ENCODE results near the gene RAB36. TPM values are rescaled to one million over a fixed set of nuclear protein-coding genes. Genes with fewer than 3 reads are reported as not detected.

RAB36 gene
- polyA plus RNA-seq, 1 donor from 2014 or later = 3.2 TPM

- Histone ChIP-seq H3K79me2 (replicated peaks; ENCODE audit: insufficient read depth, low read length) (no peaks in the 10 kb centered on the region), H4K20me1 (ENCODE audit: insufficient read depth) (no peaks in the 10 kb centered on the region), H3K9me2 (ENCODE audit: insufficient read depth, low read length) (no peaks in the 10 kb centered on the region), H2AFZ (ENCODE audit: low read depth, low read length) (no peak overlapping the region), H3K4me3 (ENCODE audit: low read length) (no peak overlapping the region), H3K36me3 (ENCODE audit: insufficient read depth, low read length) (no peaks in the 10 kb centered on the region), H3K27ac (ENCODE audit: low read length) (no peak overlapping the region), H3K4me2 (ENCODE audit: low read length) (no peak overlapping the region), H3K9ac (ENCODE audit: low read length) (no peak overlapping the region), H3K27me3 (ENCODE audit: insufficient read depth, low read depth, low read length) (no peaks in the 10 kb centered on the region), H3F3A (ENCODE audit: insufficient read depth, low read length, poor library complexity, severe bottlenecking) (no peaks in the 10 kb centered on the region), H3K9me3 (ENCODE audit: low read length) (no peaks in the 10 kb centered on the region)
- TF ChIP-seq CTCF (IDR thresholded peaks at IDR 0.05; ENCODE audit: poor library complexity, severe bottlenecking) = no peak
- TF ChIP-seq EP300 (conservative IDR thresholded peaks at IDR 0.05; ENCODE audit: poor library complexity, severe bottlenecking) = no peak
- no peak for TF ChIP-seq POLR2AphosphoS5 (IDR thresholded peaks at IDR 0.05)
- no peak for TF ChIP-seq RAD21 (conservative IDR thresholded peaks at IDR 0.05)
Measured at GRCh38 chr22:23168391-23169042, 23.2 kb downstream of the RAB36 start.

- no peaks in the 10 kb centered on the region for H3K79me2 ChIP-seq (replicated peaks; ENCODE audit: insufficient read depth, low read length)
- H3F3A ChIP-seq (ENCODE audit: insufficient read depth, low read length, poor library complexity, severe bottlenecking) = no peaks in the 10 kb centered on the region
- H3K9me3 ChIP-seq (ENCODE audit: low read length) = no peaks in the 10 kb centered on the region
- no peak overlapping the region for H3K9ac ChIP-seq (ENCODE audit: low read length)
- no peaks in the 10 kb centered on the region for H4K20me1 ChIP-seq (ENCODE audit: insufficient read depth)
- H3K27me3 ChIP-seq (ENCODE audit: insufficient read depth, low read depth, low read length) = no peaks in the 10 kb centered on the region
- H3K36me3 ChIP-seq (ENCODE audit: insufficient read depth, low read length) = no peaks in the 10 kb centered on the region
- H3K4me2 ChIP-seq (ENCODE audit: low read length) = no peak overlapping the region
- no peaks in the 10 kb centered on the region for H3K9me2 ChIP-seq (ENCODE audit: insufficient read depth, low read length)
- TF ChIP-seq POLR2AphosphoS5 (IDR thresholded peaks at IDR 0.05) (no peak), TAF1 (IDR thresholded peaks at IDR 0.05; ENCODE audit: low read depth) (no peak), EZH2 (IDR thresholded peaks at IDR 0.05; ENCODE audit: borderline replicate concordance, insufficient read depth, low read length, poor library complexity, severe bottlenecking) (no peak), RAD21 (conservative IDR thresholded peaks at IDR 0.05) (no peak), REST (IDR thresholded peaks at IDR 0.05; ENCODE audit: borderline replicate concordance) (no peak), CTCF (IDR thresholded peaks at IDR 0.05; ENCODE audit: poor library complexity, severe bottlenecking) (no peak), SMC3 (conservative IDR thresholded peaks at IDR 0.05; ENCODE audit: poor library complexity) (no peak), EP300 (conservative IDR thresholded peaks at IDR 0.05; ENCODE audit: poor library complexity, severe bottlenecking) (no peak), MXI1 (conservative IDR thresholded peaks at IDR 0.05; ENCODE audit: poor library complexity, severe bottlenecking) (no peak)
- H2AFZ ChIP-seq (ENCODE audit: low read depth, low read length) = no peak overlapping the region
- H3K27ac ChIP-seq (ENCODE audit: low read length) = no peak overlapping the region
- H3K4me3 ChIP-seq (ENCODE audit: low read length) = no peak overlapping the region
Measured at GRCh38 chr22:23169043-23169406, 23.7 kb downstream of the RAB36 start.

Data from neural cell (in vitro differentiated cells).